Activated CD4-positive, CD25-positive, alpha-beta regulatory T cell (primary cell): ENCODE results near the gene SPINT3.

Experiments
- DNase-seq, 4 experiments: peaks; one replicate each; lab custom pipeline; 2025; lab: John Stamatoyannopoulos, UW

Gene SPINT3

GRCh38 chr20:45462711-45463509 is 52.5 kb downstream of the SPINT3 start:
- DNase-seq, result no peak
